ENCODE data around the gene ST3GAL3. TPM values are rescaled to one million over a fixed set of nuclear protein-coding genes. Genes with fewer than 3 reads are reported as not detected.

Gene ST3GAL3
- total and polyA plus RNA-seq, 2 of the 13 experiments (the other 11 are each of a cell fraction or from before 2014, with no cell fraction given) = 5.1 to 8.1 TPM

DNA sequence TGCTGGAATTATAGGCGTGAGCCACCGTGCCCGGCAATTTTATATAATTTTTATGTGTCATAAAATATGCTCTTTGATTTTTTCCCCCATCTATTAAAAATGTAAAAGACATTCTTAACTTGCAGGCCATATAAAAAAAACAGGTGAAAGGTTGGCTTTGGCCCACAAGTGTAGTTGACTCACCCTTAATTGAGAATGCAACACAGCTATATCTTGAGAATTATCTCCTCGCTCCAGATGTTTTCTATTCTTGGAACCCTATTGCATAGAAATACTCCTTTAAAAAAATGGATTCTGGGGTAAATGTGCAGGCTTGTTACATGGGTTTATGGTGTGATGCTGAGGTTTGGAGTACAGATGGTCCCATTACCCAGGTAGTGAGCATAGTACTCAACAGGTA, 112.0 kb downstream of the ST3GAL3 start:
- Histone ChIP-seq H3K36me3 (replicated peaks in 1 of 2; ENCODE audit: control insufficient read depth in 1 of 2, insufficient read depth in 2 of 2, low read length in 2 of 2) (peaks cover 0 to 18% of the 10 kb centered on the region in 2 experiments; a peak in 2 of 5 replicates), H3K4me3 (replicated peaks in 1 of 3; ENCODE audit: insufficient read depth in 1 of 3, low read depth in 2 of 3, low read length in 3 of 3) (no peak overlapping the region), H4K20me1 (ENCODE audit: insufficient read depth, low read length) (no peaks in the 10 kb centered on the region), H3K27ac (ENCODE audit: extremely low read length, insufficient read depth, low read length) (no peak overlapping the region), H3K27me3 (ENCODE audit: control insufficient read depth in 1 of 2, insufficient read depth in 2 of 2, low read length in 2 of 2) (no peaks in the 10 kb centered on the region), H3K79me2 (ENCODE audit: insufficient read depth, low read length) (no peaks in the 10 kb centered on the region), H3K4me1 (ENCODE audit: insufficient read depth, low read length) (no peaks in the 10 kb centered on the region), H3K9me3 (ENCODE audit: low read length) (0 out of 2 replicates have a peak, but pooled peaks cover 4% of the 10 kb centered on the region), H3K4me2 (ENCODE audit: low read depth, low read length) (no peak overlapping the region), H2AFZ (ENCODE audit: low read length) (no peak overlapping the region), H3K9ac (ENCODE audit: insufficient read depth, low read depth, low read length) (no peak overlapping the region)
- no peak for ATAC-seq
- intact Hi-C loops (cut with micrococcal nuclease; ENCODE audit: unreplicated experiment) (no loop called here), in situ Hi-C loops (cut with HindIII; ENCODE audit: extremely low pct_ligation_motif_present, low pct_unique_long_range_greater_than_20kb) (no loop called here)
- no TSS peak for BruUV-seq (replicated peaks)
- ChIA-PET POLR2A (no interaction called here), CTCF (ENCODE audit: low intra/inter-chr PET ratio, low total read pairs) (no interaction called here)
- TF ChIP-seq ISX (CRISPR knock-in tag; conservative IDR thresholded peaks at IDR 0.05) (no peak), GPN1 (CRISPR knock-in tag; IDR thresholded peaks at IDR 0.05; ENCODE audit: borderline replicate concordance) (no peak), MXD4 (CRISPR knock-in tag; IDR thresholded peaks at IDR 0.05) (no peak)
- TF ChIP-seq, protein P1, sequence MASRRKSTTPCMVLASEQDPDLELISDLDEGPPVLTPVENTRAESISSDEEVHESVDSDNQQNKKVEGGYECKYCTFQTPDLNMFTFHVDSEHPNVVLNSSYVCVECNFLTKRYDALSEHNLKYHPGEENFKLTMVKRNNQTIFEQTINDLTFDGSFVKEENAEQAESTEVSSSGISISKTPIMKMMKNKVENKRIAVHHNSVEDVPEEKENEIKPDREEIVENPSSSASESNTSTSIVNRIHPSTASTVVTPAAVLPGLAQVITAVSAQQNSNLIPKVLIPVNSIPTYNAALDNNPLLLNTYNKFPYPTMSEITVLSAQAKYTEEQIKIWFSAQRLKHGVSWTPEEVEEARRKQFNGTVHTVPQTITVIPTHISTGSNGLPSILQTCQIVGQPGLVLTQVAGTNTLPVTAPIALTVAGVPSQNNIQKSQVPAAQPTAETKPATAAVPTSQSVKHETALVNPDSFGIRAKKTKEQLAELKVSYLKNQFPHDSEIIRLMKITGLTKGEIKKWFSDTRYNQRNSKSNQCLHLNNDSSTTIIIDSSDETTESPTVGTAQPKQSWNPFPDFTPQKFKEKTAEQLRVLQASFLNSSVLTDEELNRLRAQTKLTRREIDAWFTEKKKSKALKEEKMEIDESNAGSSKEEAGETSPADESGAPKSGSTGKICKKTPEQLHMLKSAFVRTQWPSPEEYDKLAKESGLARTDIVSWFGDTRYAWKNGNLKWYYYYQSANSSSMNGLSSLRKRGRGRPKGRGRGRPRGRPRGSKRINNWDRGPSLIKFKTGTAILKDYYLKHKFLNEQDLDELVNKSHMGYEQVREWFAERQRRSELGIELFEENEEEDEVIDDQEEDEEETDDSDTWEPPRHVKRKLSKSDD (CRISPR knock-in tag; IDR thresholded peaks at IDR 0.05; ENCODE audit: low read depth) = no peak
- TF ChIP-seq, protein P2, sequence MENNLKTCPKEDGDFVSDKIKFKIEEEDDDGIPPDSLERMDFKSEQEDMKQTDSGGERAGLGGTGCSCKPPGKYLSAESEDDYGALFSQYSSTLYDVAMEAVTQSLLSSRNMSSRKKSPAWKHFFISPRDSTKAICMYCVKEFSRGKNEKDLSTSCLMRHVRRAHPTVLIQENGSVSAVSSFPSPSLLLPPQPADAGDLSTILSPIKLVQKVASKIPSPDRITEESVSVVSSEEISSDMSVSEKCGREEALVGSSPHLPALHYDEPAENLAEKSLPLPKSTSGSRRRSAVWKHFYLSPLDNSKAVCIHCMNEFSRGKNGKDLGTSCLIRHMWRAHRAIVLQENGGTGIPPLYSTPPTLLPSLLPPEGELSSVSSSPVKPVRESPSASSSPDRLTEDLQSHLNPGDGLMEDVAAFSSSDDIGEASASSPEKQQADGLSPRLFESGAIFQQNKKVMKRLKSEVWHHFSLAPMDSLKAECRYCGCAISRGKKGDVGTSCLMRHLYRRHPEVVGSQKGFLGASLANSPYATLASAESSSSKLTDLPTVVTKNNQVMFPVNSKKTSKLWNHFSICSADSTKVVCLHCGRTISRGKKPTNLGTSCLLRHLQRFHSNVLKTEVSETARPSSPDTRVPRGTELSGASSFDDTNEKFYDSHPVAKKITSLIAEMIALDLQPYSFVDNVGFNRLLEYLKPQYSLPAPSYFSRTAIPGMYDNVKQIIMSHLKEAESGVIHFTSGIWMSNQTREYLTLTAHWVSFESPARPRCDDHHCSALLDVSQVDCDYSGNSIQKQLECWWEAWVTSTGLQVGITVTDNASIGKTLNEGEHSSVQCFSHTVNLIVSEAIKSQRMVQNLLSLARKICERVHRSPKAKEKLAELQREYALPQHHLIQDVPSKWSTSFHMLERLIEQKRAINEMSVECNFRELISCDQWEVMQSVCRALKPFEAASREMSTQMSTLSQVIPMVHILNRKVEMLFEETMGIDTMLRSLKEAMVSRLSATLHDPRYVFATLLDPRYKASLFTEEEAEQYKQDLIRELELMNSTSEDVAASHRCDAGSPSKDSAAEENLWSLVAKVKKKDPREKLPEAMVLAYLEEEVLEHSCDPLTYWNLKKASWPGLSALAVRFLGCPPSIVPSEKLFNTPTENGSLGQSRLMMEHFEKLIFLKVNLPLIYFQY (CRISPR knock-in tag; IDR thresholded peaks at IDR 0.05; ENCODE audit: borderline replicate concordance) = no peak
- TF ChIP-seq, protein P3, sequence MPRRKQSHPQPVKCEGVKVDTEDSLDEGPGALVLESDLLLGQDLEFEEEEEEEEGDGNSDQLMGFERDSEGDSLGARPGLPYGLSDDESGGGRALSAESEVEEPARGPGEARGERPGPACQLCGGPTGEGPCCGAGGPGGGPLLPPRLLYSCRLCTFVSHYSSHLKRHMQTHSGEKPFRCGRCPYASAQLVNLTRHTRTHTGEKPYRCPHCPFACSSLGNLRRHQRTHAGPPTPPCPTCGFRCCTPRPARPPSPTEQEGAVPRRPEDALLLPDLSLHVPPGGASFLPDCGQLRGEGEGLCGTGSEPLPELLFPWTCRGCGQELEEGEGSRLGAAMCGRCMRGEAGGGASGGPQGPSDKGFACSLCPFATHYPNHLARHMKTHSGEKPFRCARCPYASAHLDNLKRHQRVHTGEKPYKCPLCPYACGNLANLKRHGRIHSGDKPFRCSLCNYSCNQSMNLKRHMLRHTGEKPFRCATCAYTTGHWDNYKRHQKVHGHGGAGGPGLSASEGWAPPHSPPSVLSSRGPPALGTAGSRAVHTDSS (CRISPR knock-in tag; conservative IDR thresholded peaks at IDR 0.05) = no peak
- TF ChIP-seq, protein P4, sequence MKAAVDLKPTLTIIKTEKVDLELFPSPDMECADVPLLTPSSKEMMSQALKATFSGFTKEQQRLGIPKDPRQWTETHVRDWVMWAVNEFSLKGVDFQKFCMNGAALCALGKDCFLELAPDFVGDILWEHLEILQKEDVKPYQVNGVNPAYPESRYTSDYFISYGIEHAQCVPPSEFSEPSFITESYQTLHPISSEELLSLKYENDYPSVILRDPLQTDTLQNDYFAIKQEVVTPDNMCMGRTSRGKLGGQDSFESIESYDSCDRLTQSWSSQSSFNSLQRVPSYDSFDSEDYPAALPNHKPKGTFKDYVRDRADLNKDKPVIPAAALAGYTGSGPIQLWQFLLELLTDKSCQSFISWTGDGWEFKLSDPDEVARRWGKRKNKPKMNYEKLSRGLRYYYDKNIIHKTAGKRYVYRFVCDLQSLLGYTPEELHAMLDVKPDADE (CRISPR knock-in tag; IDR thresholded peaks at IDR 0.05) = no peak
- WGBS (ENCODE audit: low lambda C conversion rate) = 99% methylated on average over 4 of the region's 4 CpGs
- no peak for DNase-seq (ENCODE audit: low spot score)
- no peak for FAIRE-seq

Data from HepG2 (cell line).